SK-N-SH (cell line): ENCODE measurements around the gene PDE2A.

Experiments used
- CTCF ChIP-seq: fragments of 200-600 bp; sonication (generic); IDR thresholded peaks from 2 replicates; pipeline ENCODE4 v1.6.1; 2017; ENCODE audit warnings: antibody characterized with exemption, mild to moderate bottlenecking, moderate library complexity
- EP300 ChIP-seq, 2 experiments: IDR thresholded peaks; 2 replicates each; pipeline versions ENCODE4 v1.4.0 to v1.6.1; 2012; ENCODE audit warnings: borderline replicate concordance in 1 of 2, low read depth in 1 of 2, low read length in 1 of 2
- EZH2phosphoT487 ChIP-seq: fragments of 200-600 bp; sonication (generic); IDR thresholded peaks from 2 replicates; pipeline ENCODE4 v1.6.1; 2017; ENCODE audit warnings: low read depth, mixed run types, mild to moderate bottlenecking, antibody characterized with exemption, moderate library complexity, borderline replicate concordance
- GABPA ChIP-seq: IDR thresholded peaks from 2 replicates; pipeline ENCODE4 v1.4.0; 2012; ENCODE audit warnings: low read depth, mild to moderate bottlenecking
- GATA2 ChIP-seq: sonication (generic); formaldehyde crosslinking; IDR thresholded peaks from 2 replicates; pipeline ENCODE4 v1.5.0; 2020; ENCODE audit warnings: mild to moderate bottlenecking, missing genetic modification reagents
- JUND ChIP-seq: IDR thresholded peaks from 2 replicates; pipeline ENCODE4 v1.4.0; 2012
- NRF1 ChIP-seq: IDR thresholded peaks from 2 replicates; pipeline ENCODE4 v1.6.1; 2012; ENCODE audit warnings: low read depth, mild to moderate bottlenecking, low read length
- PBX3 ChIP-seq: IDR thresholded peaks from 2 replicates; pipeline ENCODE4; 2012
- POLR2AphosphoS5 ChIP-seq: IDR thresholded peaks from 2 replicates; pipeline ENCODE4 v1.6.1; 2012; ENCODE audit warnings: low read depth, low read length
- REST ChIP-seq: IDR thresholded peaks from 2 replicates; pipeline ENCODE4 v1.6.1; 2012; ENCODE audit warnings: mild to moderate bottlenecking, low read depth, low read length, moderate library complexity
- RFX5 ChIP-seq: IDR thresholded peaks from 2 replicates; pipeline ENCODE4 v1.6.1; 2012; ENCODE audit warnings: mild to moderate bottlenecking, improper control_type of control experiment, low read length
- SIN3A ChIP-seq: IDR thresholded peaks from 2 replicates; pipeline ENCODE4 v1.6.1; 2012; ENCODE audit warnings: low read depth, mild to moderate bottlenecking, low read length, moderate library complexity, borderline replicate concordance
- TAF1 ChIP-seq: IDR thresholded peaks from 2 replicates; pipeline ENCODE4 v1.6.1; 2012; ENCODE audit warnings: low read depth, mild to moderate bottlenecking, low read length, moderate library complexity, borderline replicate concordance
- YY1 ChIP-seq: IDR thresholded peaks from 2 replicates; pipeline ENCODE4 v1.4.0; 2012; ENCODE audit warnings: low read depth, mild to moderate bottlenecking

GRCh38 chr11:72636376-72636775 is 37.8 kb downstream of the PDE2A start:
- no peak for TF ChIP-seq TAF1
- no peak for TF ChIP-seq GABPA
- TF ChIP-seq POLR2AphosphoS5, result no peak
- no peak for TF ChIP-seq CTCF
- no peak for TF ChIP-seq REST
- no peak for TF ChIP-seq YY1
- no peak for TF ChIP-seq RFX5
- no peak for TF ChIP-seq JUND
- TF ChIP-seq SIN3A, result no peak
- no peak for TF ChIP-seq GATA2 (CRISPR knock-in tag)
- TF ChIP-seq PBX3, result no peak
- no peak for TF ChIP-seq NRF1
- no peak for TF ChIP-seq EZH2phosphoT487
- TF ChIP-seq EP300 (IDR thresholded peaks at IDR 0.05; ENCODE audit: borderline replicate concordance in 1 of 2, low read depth in 1 of 2, low read length in 1 of 2), result no peak
